ENCODE measurements around the gene MIA2.

DNA sequence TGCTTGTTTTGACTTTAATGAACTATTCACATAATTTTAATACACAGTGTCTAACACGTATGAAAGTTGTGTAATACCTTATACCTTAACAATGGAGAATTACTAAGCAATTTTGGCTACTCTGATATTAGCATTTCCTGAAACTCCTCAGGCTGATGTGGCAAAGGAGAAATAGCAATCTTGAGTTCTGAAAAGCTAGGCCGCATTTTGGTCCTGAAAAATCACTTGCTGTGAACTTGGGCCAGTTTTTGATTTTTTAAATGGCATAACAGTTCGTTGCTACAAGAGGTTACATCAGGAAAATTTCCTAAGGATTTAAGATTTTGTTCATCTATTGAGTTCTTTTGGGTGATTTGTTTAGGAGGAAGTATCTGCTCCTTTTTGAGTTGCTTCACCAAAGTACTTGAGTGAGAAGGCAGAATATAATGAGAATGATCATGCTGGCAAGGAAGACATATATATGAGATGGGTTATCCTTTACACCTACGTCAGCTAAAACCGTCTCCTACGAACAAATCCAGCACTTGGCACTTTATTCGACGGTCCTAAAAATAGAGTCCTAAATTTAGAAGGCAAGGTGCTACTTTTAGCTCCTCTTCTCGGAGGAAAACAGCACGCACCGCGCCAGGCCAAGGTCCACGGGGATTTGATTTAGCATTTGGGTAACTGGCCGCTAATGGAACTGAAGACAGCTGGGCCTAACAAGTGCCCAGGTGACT lies 32.2 kb downstream of the MIA2 start:
- TF ChIP-seq EZH2phosphoT487 (IDR thresholded peaks at IDR 0.05; ENCODE audit: borderline replicate concordance, low read length) (no peak), CTCF (IDR thresholded peaks at IDR 0.05; ENCODE audit: low read depth, low read length, poor library complexity, severe bottlenecking) (no peak)
